ENCODE results near the gene PCSK1.

PCSK1 gene

DNA sequence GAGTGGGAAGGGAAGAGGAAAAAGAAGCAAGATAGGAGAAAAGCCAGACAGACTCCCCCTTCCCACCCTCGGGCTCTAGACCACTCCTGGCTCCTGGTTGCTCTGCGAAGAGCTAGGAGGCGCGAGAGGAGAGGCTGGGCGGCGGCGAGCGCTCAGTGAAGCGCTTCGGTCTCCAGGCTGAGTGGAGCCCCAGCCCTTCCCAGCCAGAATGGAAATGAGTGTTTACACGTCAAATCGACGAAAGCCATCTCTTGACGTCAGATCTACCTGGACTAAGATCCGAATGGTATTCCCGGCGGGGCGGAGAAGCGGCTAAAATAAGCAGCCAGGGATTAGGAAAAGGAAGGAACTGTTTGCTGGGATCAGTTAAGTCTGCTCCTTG lies at the start of gene PCSK1:
Gene PCSK1, minus strand, starts transcription at position 183 of the 382 bp plus-strand sequence. CDS start 206 bp downstream, outside the sequence.
- H2AFZ ChIP-seq (ENCODE audit: low read length, unreplicated experiment) = peak within 1 kb of the TSS; percentile 56
- H3K27me3 ChIP-seq (ENCODE audit: insufficient read depth, low read length) = peaks cover 41% of the 10 kb centered on the region
- H3K4me3 ChIP-seq (ENCODE audit: low read depth, low read length) = peak within 1 kb of the TSS; percentile 71

GRCh38 chr5:96481867-96482266 lies 48.8 kb upstream of the PCSK1 start:
- Histone ChIP-seq H3K27ac (ENCODE audit: low read depth, low read length) (no peak overlapping the region), H3K36me3 (ENCODE audit: insufficient read depth, low read length) (no peaks in the 10 kb centered on the region), H3K4me3 (ENCODE audit: low read depth, low read length) (no peak overlapping the region), H3K27me3 (ENCODE audit: insufficient read depth, low read length) (no peaks in the 10 kb centered on the region), H2AFZ (ENCODE audit: low read length, unreplicated experiment) (no peak overlapping the region), H3K79me2 (ENCODE audit: control insufficient read depth, insufficient read depth, low read length, unreplicated experiment) (no peaks in the 10 kb centered on the region), H3K4me1 (ENCODE audit: control insufficient read depth, insufficient read depth, low read length, unreplicated experiment) (peaks cover 5% of the 10 kb centered on the region)

More for the DNA sequence above, at the start of gene PCSK1:
- H3K27ac ChIP-seq (ENCODE audit: low read depth, low read length) = peak within 1 kb of the TSS; percentile 70
- peaks cover 15% of the 10 kb centered on the region for H3K4me1 ChIP-seq (ENCODE audit: control insufficient read depth, insufficient read depth, low read length, unreplicated experiment)
- no peaks in the 10 kb centered on the region for H3K36me3 ChIP-seq (ENCODE audit: insufficient read depth, low read length)
- H3K79me2 ChIP-seq (ENCODE audit: control insufficient read depth, insufficient read depth, low read length, unreplicated experiment) = no peaks in the 10 kb centered on the region

DNA sequence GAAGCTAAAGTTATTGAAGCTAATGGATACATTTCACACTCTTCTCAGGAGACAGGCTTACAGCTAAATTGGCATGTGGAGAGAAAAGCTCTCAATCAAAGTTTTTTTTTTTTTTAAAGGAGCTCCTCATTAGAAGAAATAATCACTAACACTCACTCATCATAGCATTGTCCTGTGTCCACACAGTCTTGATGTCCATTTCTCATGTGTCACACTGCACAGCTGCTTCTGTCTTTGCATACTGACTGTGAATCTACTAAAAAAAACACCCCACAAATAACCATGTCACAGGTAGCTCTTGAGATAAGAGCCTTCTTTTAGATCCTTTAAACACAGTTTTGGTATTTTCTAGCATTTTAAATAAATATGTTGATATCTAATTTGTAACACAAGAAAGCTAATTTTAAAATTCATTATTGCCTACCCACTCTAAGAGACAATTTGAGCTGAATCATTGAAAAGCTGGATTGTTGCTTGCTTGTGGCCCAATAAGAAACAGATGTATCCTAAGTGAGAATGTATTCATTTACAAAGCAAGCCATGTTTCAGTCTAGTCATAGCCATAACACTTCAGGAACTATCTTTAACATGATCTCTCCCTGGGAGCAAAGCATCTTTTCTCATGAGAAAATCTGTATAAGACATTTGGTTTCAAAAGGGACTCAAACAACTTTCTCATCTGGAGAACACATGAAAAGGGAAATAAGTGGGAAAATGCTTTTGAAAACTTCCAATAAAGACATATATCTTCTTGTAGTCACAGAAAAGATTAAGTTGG lies 48.1 kb upstream of the PCSK1 start:
- H3K27ac ChIP-seq (ENCODE audit: low read depth, low read length) = no peak overlapping the region
- H3K27me3 ChIP-seq (ENCODE audit: insufficient read depth, low read length) = no peaks in the 10 kb centered on the region
- no peak overlapping the region for H3K4me3 ChIP-seq (ENCODE audit: low read depth, low read length)
- H3K79me2 ChIP-seq (ENCODE audit: control insufficient read depth, insufficient read depth, low read length, unreplicated experiment) = no peaks in the 10 kb centered on the region
- no peak overlapping the region for H2AFZ ChIP-seq (ENCODE audit: low read length, unreplicated experiment)
- H3K36me3 ChIP-seq (ENCODE audit: insufficient read depth, low read length) = no peaks in the 10 kb centered on the region
- H3K4me1 ChIP-seq (ENCODE audit: control insufficient read depth, insufficient read depth, low read length, unreplicated experiment) = peaks cover 11% of the 10 kb centered on the region

- H2AFZ ChIP-seq (ENCODE audit: low read length, unreplicated experiment) = no peak overlapping the region
- H3K27ac ChIP-seq (ENCODE audit: low read depth, low read length) = no peak overlapping the region
- H3K27me3 ChIP-seq (ENCODE audit: insufficient read depth, low read length) = no peaks in the 10 kb centered on the region
- H3K4me1 ChIP-seq (ENCODE audit: control insufficient read depth, insufficient read depth, low read length, unreplicated experiment) = peaks cover 11% of the 10 kb centered on the region
- no peak overlapping the region for H3K4me3 ChIP-seq (ENCODE audit: low read depth, low read length)
- no peaks in the 10 kb centered on the region for H3K36me3 ChIP-seq (ENCODE audit: insufficient read depth, low read length)
- H3K79me2 ChIP-seq (ENCODE audit: control insufficient read depth, insufficient read depth, low read length, unreplicated experiment) = no peaks in the 10 kb centered on the region
Observed at GRCh38 chr5:96478983-96479382, 45.9 kb upstream of the PCSK1 start.

GRCh38 chr5:96476654-96477053 lies 43.6 kb upstream of the PCSK1 start:
- Histone ChIP-seq H3K4me1 (ENCODE audit: control insufficient read depth, insufficient read depth, low read length, unreplicated experiment) (peaks cover 11% of the 10 kb centered on the region), H3K4me3 (ENCODE audit: low read depth, low read length) (no peak overlapping the region), H3K79me2 (ENCODE audit: control insufficient read depth, insufficient read depth, low read length, unreplicated experiment) (no peaks in the 10 kb centered on the region), H3K36me3 (ENCODE audit: insufficient read depth, low read length) (no peaks in the 10 kb centered on the region), H3K27me3 (ENCODE audit: insufficient read depth, low read length) (no peaks in the 10 kb centered on the region), H3K27ac (ENCODE audit: low read depth, low read length) (no peak overlapping the region), H2AFZ (ENCODE audit: low read length, unreplicated experiment) (no peak overlapping the region)

DNA sequence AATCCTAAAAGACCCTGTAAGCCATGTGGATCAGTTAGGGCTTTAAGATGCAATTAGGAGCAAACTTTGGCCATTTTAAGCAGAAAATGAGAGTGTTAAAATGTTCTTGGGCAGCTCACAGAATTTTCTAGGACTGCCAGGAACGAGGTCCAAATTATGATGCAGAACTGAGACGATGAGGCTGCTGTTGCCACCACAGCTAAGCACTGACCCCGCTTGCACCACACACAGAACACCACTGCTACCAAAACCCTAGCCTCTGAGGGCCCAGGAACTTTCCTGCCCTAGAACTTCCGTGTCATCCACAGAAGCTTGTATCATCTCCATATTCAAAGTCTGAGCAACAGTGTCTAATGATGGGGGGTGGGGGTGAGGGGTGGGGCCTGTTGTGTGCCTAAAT lies 41.0 kb upstream of the PCSK1 start:
- Histone ChIP-seq H3K4me3 (ENCODE audit: low read depth, low read length) (no peak overlapping the region), H2AFZ (ENCODE audit: low read length, unreplicated experiment) (no peak overlapping the region), H3K79me2 (ENCODE audit: control insufficient read depth, insufficient read depth, low read length, unreplicated experiment) (no peaks in the 10 kb centered on the region), H3K27me3 (ENCODE audit: insufficient read depth, low read length) (no peaks in the 10 kb centered on the region), H3K27ac (ENCODE audit: low read depth, low read length) (no peak overlapping the region), H3K4me1 (ENCODE audit: control insufficient read depth, insufficient read depth, low read length, unreplicated experiment) (peaks cover 11% of the 10 kb centered on the region), H3K36me3 (ENCODE audit: insufficient read depth, low read length) (no peaks in the 10 kb centered on the region)

DNA sequence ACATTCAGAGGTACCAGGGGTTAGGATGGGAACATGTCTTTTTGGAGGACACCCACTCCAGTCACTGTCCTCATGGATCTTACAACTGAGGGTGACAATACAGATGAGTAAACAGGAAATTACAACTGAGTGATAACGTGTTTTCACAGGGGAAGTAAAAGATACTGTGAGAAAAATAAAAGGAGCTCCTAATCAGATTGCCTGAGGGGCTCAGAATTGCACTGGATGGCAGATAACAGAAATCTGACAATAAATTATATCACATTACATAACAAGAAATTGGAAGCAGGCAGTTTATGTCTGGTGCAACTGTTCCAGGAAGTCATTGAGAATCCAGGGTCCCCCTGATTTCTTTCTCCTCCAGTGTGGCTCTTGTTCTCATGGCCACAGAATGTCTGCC lies 40.1 kb upstream of the PCSK1 start:
- no peak overlapping the region for H2AFZ ChIP-seq (ENCODE audit: low read length, unreplicated experiment)
- H3K36me3 ChIP-seq (ENCODE audit: insufficient read depth, low read length) = no peaks in the 10 kb centered on the region
- H3K27ac ChIP-seq (ENCODE audit: low read depth, low read length) = no peak overlapping the region
- no peak overlapping the region for H3K4me3 ChIP-seq (ENCODE audit: low read depth, low read length)
- no peaks in the 10 kb centered on the region for H3K27me3 ChIP-seq (ENCODE audit: insufficient read depth, low read length)
- H3K4me1 ChIP-seq (ENCODE audit: control insufficient read depth, insufficient read depth, low read length, unreplicated experiment) = peaks cover 11% of the 10 kb centered on the region
- no peaks in the 10 kb centered on the region for H3K79me2 ChIP-seq (ENCODE audit: control insufficient read depth, insufficient read depth, low read length, unreplicated experiment)

- H2AFZ ChIP-seq (ENCODE audit: low read length, unreplicated experiment) = no peak overlapping the region
- H3K36me3 ChIP-seq (ENCODE audit: insufficient read depth, low read length) = no peaks in the 10 kb centered on the region
- H3K4me3 ChIP-seq (ENCODE audit: low read depth, low read length) = no peak overlapping the region
- H3K79me2 ChIP-seq (ENCODE audit: control insufficient read depth, insufficient read depth, low read length, unreplicated experiment) = no peaks in the 10 kb centered on the region
- no peaks in the 10 kb centered on the region for H3K4me1 ChIP-seq (ENCODE audit: control insufficient read depth, insufficient read depth, low read length, unreplicated experiment)
- H3K27me3 ChIP-seq (ENCODE audit: insufficient read depth, low read length) = no peaks in the 10 kb centered on the region
- H3K27ac ChIP-seq (ENCODE audit: low read depth, low read length) = no peak overlapping the region
Observed at GRCh38 chr5:96470785-96471184, 37.7 kb upstream of the PCSK1 start.

GRCh38 chr5:96468956-96469355 lies 35.9 kb upstream of the PCSK1 start:
- H3K36me3 ChIP-seq (ENCODE audit: insufficient read depth, low read length) = no peaks in the 10 kb centered on the region
- H2AFZ ChIP-seq (ENCODE audit: low read length, unreplicated experiment) = no peak overlapping the region
- no peaks in the 10 kb centered on the region for H3K27me3 ChIP-seq (ENCODE audit: insufficient read depth, low read length)
- no peak overlapping the region for H3K4me3 ChIP-seq (ENCODE audit: low read depth, low read length)
- H3K27ac ChIP-seq (ENCODE audit: low read depth, low read length) = no peak overlapping the region
- no peaks in the 10 kb centered on the region for H3K79me2 ChIP-seq (ENCODE audit: control insufficient read depth, insufficient read depth, low read length, unreplicated experiment)
- H3K4me1 ChIP-seq (ENCODE audit: control insufficient read depth, insufficient read depth, low read length, unreplicated experiment) = no peaks in the 10 kb centered on the region

- Histone ChIP-seq H2AFZ (ENCODE audit: low read length, unreplicated experiment) (no peak overlapping the region), H3K4me1 (ENCODE audit: control insufficient read depth, insufficient read depth, low read length, unreplicated experiment) (peaks cover 5% of the 10 kb centered on the region), H3K4me3 (ENCODE audit: low read depth, low read length) (no peak overlapping the region), H3K27ac (ENCODE audit: low read depth, low read length) (no peak overlapping the region), H3K27me3 (ENCODE audit: insufficient read depth, low read length) (no peaks in the 10 kb centered on the region), H3K36me3 (ENCODE audit: insufficient read depth, low read length) (no peaks in the 10 kb centered on the region), H3K79me2 (ENCODE audit: control insufficient read depth, insufficient read depth, low read length, unreplicated experiment) (no peaks in the 10 kb centered on the region)
Observed at GRCh38 chr5:96463091-96463490, 30.0 kb upstream of the PCSK1 start.

DNA sequence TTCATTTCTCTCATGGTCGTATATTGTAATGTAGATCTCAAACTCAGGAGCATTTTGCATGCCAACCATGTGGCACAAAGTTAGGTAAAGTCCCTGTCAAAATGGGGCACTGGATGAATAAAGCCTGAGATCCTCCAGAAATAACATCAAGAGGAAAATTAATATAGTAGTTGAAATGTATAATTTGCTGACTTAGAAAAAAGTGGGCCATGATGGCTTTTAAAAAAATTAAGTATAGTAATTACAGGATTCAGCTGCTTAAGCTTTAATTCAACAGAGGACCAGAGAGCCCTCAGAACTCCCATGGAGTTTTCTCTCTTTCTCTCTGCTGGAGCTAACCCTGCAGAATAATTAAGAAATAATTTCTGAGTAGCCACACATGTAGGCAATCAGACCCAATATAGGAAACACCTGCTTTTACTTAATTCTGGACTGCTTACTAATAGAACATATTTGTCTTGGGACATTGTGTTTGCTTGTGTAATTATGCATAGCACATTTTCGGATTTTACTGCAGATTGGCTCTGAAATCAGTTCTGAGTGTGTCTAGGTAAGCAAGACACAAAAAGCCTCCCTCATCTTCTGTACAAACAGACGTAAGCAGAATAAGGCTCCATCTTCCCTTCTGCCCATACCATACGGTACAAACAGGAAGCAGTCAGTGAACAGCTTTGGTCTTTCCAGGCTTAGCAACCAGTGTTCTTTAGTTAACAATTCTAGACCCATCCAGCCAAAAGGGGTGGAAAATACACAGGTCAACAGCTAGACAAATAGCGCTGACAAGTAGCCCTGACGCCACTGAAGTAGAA lies 26.5 kb upstream of the PCSK1 start:
- Histone ChIP-seq H3K36me3 (ENCODE audit: insufficient read depth, low read length) (no peaks in the 10 kb centered on the region), H3K4me1 (ENCODE audit: control insufficient read depth, insufficient read depth, low read length, unreplicated experiment) (peaks cover 12% of the 10 kb centered on the region), H3K4me3 (ENCODE audit: low read depth, low read length) (no peak overlapping the region), H3K79me2 (ENCODE audit: control insufficient read depth, insufficient read depth, low read length, unreplicated experiment) (no peaks in the 10 kb centered on the region), H3K27ac (ENCODE audit: low read depth, low read length) (no peak overlapping the region), H3K27me3 (ENCODE audit: insufficient read depth, low read length) (no peaks in the 10 kb centered on the region), H2AFZ (ENCODE audit: low read length, unreplicated experiment) (no peak overlapping the region)

All from ACC112 (cell line).